ENCODE measurements around the gene CA9. TPM values are rescaled to one million over a fixed set of nuclear protein-coding genes. Genes with fewer than 3 reads are reported as not detected.

Gene CA9
- total RNA-seq, 1 experiment from 2014 or later: 1.0 TPM

DNA sequence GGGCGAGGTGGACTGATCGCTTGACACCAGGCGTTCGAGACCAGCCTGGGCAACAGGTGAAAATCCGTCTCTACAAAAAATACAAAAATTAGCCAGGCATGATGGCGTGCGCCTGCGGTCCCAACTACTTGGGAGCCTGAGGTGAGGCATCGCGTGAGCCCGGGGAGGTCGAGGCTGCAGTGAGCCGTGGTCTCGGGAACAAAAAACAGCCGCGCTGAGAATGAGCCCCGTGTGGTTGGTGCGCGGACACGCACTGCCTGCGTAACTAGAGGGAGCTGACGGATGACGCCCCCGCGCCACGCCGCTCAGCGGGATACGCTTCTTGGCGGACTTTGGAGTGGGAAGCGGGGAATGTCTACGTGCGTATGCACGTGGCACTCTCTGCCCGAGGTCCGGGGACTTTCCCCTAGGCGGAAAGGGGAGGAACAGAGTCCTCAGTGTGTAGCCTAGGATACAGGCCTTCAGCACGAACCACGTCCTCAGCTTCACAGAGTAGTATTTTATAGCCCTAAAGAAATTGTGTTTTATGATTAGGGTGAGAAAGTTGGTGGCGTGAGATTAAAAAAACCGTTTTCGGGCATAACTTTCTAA is 16.1 kb upstream of the CA9 start, which contains the start of gene RMRP (continued):
- TF ChIP-seq, protein P1, sequence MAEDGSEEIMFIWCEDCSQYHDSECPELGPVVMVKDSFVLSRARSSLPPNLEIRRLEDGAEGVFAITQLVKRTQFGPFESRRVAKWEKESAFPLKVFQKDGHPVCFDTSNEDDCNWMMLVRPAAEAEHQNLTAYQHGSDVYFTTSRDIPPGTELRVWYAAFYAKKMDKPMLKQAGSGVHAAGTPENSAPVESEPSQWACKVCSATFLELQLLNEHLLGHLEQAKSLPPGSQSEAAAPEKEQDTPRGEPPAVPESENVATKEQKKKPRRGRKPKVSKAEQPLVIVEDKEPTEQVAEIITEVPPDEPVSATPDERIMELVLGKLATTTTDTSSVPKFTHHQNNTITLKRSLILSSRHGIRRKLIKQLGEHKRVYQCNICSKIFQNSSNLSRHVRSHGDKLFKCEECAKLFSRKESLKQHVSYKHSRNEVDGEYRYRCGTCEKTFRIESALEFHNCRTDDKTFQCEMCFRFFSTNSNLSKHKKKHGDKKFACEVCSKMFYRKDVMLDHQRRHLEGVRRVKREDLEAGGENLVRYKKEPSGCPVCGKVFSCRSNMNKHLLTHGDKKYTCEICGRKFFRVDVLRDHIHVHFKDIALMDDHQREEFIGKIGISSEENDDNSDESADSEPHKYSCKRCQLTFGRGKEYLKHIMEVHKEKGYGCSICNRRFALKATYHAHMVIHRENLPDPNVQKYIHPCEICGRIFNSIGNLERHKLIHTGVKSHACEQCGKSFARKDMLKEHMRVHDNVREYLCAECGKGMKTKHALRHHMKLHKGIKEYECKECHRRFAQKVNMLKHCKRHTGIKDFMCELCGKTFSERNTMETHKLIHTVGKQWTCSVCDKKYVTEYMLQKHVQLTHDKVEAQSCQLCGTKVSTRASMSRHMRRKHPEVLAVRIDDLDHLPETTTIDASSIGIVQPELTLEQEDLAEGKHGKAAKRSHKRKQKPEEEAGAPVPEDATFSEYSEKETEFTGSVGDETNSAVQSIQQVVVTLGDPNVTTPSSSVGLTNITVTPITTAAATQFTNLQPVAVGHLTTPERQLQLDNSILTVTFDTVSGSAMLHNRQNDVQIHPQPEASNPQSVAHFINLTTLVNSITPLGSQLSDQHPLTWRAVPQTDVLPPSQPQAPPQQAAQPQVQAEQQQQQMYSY (CRISPR knock-in tag; IDR thresholded peaks at IDR 0.05): no peak
- TF ChIP-seq ZNF219 (CRISPR knock-in tag; IDR thresholded peaks at IDR 0.05; ENCODE audit: borderline replicate concordance) (no peak; the same call in none of the 2 replicates), MXD4 (CRISPR knock-in tag; IDR thresholded peaks at IDR 0.05; ENCODE audit: borderline replicate concordance) (no peak), ZNF263 (CRISPR knock-in tag; IDR thresholded peaks at IDR 0.05; ENCODE audit: low read depth) (no peak), SOX15 (CRISPR knock-in tag; IDR thresholded peaks at IDR 0.05) (no peak), TP53 (CRISPR knock-in tag; IDR thresholded peaks at IDR 0.05) (no peak), FOXK1 (CRISPR knock-in tag; IDR thresholded peaks at IDR 0.05) (peak; percentile 89), NFE2L1 (CRISPR knock-in tag; IDR thresholded peaks at IDR 0.05) (peak; percentile 86; the same call in 1 of the 2 replicates), OVOL2 (CRISPR knock-in tag; IDR thresholded peaks at IDR 0.05; ENCODE audit: borderline replicate concordance) (no peak), ZNF416 (CRISPR knock-in tag; IDR thresholded peaks at IDR 0.05) (no peak), ZNF232 (CRISPR knock-in tag; IDR thresholded peaks at IDR 0.05) (no peak; the same call in 1 of the 2 replicates), HMGA2 (CRISPR knock-in tag; IDR thresholded peaks at IDR 0.05) (no peak), IRF2 (CRISPR knock-in tag; IDR thresholded peaks at IDR 0.05; ENCODE audit: borderline replicate concordance, low read depth) (no peak), ELF4 (CRISPR knock-in tag; IDR thresholded peaks at IDR 0.05; ENCODE audit: low read depth) (no peak), NFATC4 (CRISPR knock-in tag; IDR thresholded peaks at IDR 0.05) (no peak), ZNF396 (CRISPR knock-in tag; IDR thresholded peaks at IDR 0.05; ENCODE audit: borderline replicate concordance) (no peak), PRRX2 (CRISPR knock-in tag; IDR thresholded peaks at IDR 0.05) (no peak), SMAD4 (CRISPR knock-in tag; IDR thresholded peaks at IDR 0.05) (no peak)
- TF ChIP-seq, protein P2, sequence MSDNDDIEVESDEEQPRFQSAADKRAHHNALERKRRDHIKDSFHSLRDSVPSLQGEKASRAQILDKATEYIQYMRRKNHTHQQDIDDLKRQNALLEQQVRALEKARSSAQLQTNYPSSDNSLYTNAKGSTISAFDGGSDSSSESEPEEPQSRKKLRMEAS (CRISPR knock-in tag; IDR thresholded peaks at IDR 0.05): peak; percentile 98
- TF ChIP-seq, protein P3, sequence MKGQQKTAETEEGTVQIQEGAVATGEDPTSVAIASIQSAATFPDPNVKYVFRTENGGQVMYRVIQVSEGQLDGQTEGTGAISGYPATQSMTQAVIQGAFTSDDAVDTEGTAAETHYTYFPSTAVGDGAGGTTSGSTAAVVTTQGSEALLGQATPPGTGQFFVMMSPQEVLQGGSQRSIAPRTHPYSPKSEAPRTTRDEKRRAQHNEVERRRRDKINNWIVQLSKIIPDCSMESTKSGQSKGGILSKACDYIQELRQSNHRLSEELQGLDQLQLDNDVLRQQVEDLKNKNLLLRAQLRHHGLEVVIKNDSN (CRISPR knock-in tag; IDR thresholded peaks at IDR 0.05): peak; percentile 82
- TF ChIP-seq, protein P4, sequence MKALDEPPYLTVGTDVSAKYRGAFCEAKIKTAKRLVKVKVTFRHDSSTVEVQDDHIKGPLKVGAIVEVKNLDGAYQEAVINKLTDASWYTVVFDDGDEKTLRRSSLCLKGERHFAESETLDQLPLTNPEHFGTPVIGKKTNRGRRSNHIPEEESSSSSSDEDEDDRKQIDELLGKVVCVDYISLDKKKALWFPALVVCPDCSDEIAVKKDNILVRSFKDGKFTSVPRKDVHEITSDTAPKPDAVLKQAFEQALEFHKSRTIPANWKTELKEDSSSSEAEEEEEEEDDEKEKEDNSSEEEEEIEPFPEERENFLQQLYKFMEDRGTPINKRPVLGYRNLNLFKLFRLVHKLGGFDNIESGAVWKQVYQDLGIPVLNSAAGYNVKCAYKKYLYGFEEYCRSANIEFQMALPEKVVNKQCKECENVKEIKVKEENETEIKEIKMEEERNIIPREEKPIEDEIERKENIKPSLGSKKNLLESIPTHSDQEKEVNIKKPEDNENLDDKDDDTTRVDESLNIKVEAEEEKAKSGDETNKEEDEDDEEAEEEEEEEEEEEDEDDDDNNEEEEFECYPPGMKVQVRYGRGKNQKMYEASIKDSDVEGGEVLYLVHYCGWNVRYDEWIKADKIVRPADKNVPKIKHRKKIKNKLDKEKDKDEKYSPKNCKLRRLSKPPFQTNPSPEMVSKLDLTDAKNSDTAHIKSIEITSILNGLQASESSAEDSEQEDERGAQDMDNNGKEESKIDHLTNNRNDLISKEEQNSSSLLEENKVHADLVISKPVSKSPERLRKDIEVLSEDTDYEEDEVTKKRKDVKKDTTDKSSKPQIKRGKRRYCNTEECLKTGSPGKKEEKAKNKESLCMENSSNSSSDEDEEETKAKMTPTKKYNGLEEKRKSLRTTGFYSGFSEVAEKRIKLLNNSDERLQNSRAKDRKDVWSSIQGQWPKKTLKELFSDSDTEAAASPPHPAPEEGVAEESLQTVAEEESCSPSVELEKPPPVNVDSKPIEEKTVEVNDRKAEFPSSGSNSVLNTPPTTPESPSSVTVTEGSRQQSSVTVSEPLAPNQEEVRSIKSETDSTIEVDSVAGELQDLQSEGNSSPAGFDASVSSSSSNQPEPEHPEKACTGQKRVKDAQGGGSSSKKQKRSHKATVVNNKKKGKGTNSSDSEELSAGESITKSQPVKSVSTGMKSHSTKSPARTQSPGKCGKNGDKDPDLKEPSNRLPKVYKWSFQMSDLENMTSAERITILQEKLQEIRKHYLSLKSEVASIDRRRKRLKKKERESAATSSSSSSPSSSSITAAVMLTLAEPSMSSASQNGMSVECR (CRISPR knock-in tag; IDR thresholded peaks at IDR 0.05; ENCODE audit: borderline replicate concordance): peak; percentile 95
- TF ChIP-seq, protein P5, sequence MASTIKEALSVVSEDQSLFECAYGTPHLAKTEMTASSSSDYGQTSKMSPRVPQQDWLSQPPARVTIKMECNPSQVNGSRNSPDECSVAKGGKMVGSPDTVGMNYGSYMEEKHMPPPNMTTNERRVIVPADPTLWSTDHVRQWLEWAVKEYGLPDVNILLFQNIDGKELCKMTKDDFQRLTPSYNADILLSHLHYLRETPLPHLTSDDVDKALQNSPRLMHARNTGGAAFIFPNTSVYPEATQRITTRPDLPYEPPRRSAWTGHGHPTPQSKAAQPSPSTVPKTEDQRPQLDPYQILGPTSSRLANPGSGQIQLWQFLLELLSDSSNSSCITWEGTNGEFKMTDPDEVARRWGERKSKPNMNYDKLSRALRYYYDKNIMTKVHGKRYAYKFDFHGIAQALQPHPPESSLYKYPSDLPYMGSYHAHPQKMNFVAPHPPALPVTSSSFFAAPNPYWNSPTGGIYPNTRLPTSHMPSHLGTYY (CRISPR knock-in tag; IDR thresholded peaks at IDR 0.05): peak; percentile 82; the same call in 1 of the 2 replicates
- TF ChIP-seq, protein P6, sequence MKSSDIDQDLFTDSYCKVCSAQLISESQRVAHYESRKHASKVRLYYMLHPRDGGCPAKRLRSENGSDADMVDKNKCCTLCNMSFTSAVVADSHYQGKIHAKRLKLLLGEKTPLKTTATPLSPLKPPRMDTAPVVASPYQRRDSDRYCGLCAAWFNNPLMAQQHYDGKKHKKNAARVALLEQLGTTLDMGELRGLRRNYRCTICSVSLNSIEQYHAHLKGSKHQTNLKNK (CRISPR knock-in tag; IDR thresholded peaks at IDR 0.05): 0 out of 2 replicates have a peak, but pooled peaks have one; percentile 41
- TF ChIP-seq, protein P7, sequence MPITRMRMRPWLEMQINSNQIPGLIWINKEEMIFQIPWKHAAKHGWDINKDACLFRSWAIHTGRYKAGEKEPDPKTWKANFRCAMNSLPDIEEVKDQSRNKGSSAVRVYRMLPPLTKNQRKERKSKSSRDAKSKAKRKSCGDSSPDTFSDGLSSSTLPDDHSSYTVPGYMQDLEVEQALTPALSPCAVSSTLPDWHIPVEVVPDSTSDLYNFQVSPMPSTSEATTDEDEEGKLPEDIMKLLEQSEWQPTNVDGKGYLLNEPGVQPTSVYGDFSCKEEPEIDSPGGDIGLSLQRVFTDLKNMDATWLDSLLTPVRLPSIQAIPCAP (CRISPR knock-in tag; IDR thresholded peaks at IDR 0.05): peak; percentile 89

Measured in WTC11 (cell line).